Keratinocyte (primary cell): ENCODE results near the gene SPX.

Source experiments
- EZH2 ChIP-seq: IDR thresholded peaks from one replicate; pipeline ENCODE4 v1.6.1; 2012; ENCODE audit warnings: inconsistent platforms, mild to moderate bottlenecking, low read length, moderate library complexity
- TF ChIP-seq, protein P1 (sequence below), 3 experiments: IDR thresholded peaks in 1 of 3; conservative IDR thresholded peaks in 1 of 3; optimal IDR thresholded peaks in 1 of 3; 2 replicates in 2 of 3; 3 replicates in 1 of 3; pipeline versions ENCODE3 to v1.5.1; 2011; ENCODE audit warnings: low read length in 3 of 3, mild to moderate bottlenecking in 3 of 3, moderate library complexity in 2 of 3, control low read depth in 1 of 3, inconsistent platforms in 1 of 3; ENCODE audit not compliant: insufficient read depth in 2 of 3; ENCODE audit errors: extremely low read depth in 1 of 3

DNA sequence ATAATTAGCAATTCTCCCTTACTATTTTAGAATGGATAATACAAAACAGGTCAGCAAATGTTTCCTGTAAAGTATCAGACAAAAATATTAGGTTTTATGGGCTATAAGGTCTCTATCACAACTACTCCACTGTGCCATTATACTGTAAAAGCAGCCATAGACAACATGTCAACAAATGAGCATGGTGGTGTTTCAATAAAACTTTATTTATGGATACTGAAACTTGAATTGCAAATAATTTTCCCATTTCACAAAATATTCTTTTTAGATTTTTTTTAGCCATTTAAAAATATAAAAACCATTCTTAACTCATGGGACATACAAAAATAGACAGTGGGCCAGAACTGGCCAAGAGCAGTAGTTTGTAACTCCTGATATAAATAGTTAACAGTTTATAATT, 40.1 kb upstream of the SPX start:
- no peak for TF ChIP-seq EZH2
- TF ChIP-seq, protein P1, sequence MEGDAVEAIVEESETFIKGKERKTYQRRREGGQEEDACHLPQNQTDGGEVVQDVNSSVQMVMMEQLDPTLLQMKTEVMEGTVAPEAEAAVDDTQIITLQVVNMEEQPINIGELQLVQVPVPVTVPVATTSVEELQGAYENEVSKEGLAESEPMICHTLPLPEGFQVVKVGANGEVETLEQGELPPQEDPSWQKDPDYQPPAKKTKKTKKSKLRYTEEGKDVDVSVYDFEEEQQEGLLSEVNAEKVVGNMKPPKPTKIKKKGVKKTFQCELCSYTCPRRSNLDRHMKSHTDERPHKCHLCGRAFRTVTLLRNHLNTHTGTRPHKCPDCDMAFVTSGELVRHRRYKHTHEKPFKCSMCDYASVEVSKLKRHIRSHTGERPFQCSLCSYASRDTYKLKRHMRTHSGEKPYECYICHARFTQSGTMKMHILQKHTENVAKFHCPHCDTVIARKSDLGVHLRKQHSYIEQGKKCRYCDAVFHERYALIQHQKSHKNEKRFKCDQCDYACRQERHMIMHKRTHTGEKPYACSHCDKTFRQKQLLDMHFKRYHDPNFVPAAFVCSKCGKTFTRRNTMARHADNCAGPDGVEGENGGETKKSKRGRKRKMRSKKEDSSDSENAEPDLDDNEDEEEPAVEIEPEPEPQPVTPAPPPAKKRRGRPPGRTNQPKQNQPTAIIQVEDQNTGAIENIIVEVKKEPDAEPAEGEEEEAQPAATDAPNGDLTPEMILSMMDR (optimal IDR thresholded peaks at IDR 0.05 in 1 of 3, IDR thresholded peaks at IDR 0.05 in 1 of 3, conservative IDR thresholded peaks at IDR 0.05 in 1 of 3; ENCODE audit: extremely low read depth in 1 of 3, insufficient read depth in 2 of 3, low read length in 3 of 3): no peak
